HepG2 (cell line): ENCODE measurements around the gene TMEM80. TPM values are rescaled to one million over a fixed set of nuclear protein-coding genes. Genes with fewer than 3 reads are reported as not detected.
A peak's percentile ranks its signal among the peaks of the same experiment; 100 is the strongest.

Experiments used
- CREM ChIP-seq, 2 experiments: sonication (generic) in 1 of 2; formaldehyde crosslinking in 1 of 2; IDR thresholded peaks; 2 replicates each; pipeline versions ENCODE4 v1.4.0 to v1.6.1; 2016 to 2020; ENCODE audit warnings: antibody characterized with exemption in 1 of 2, mild to moderate bottlenecking in 1 of 2, missing genetic modification reagents in 1 of 2
- DR1 ChIP-seq: sonication (generic); formaldehyde crosslinking; IDR thresholded peaks from 2 replicates; pipeline ENCODE4 v1.8.0; 2021; ENCODE audit warnings: mild to moderate bottlenecking, missing genetic modification reagents, inconsistent platforms
- ISX ChIP-seq: sonication (generic); formaldehyde crosslinking; conservative IDR thresholded peaks from 2 replicates; pipeline ENCODE4 v1.5.0; 2020; ENCODE audit warnings: missing genetic modification reagents
- NCOA2 ChIP-seq: sonication (generic); formaldehyde crosslinking; IDR thresholded peaks from 2 replicates; pipeline ENCODE4 v1.8.0; 2022; ENCODE audit warnings: inconsistent platforms
- PAWR ChIP-seq: sonication (generic); formaldehyde crosslinking; IDR thresholded peaks from 2 replicates; pipeline ENCODE4 v1.4.0; 2020; ENCODE audit warnings: missing genetic modification reagents, mild to moderate bottlenecking, borderline replicate concordance
- RBAK ChIP-seq: sonication (generic); formaldehyde crosslinking; IDR thresholded peaks from 2 replicates; pipeline ENCODE4 v1.5.1; 2020; ENCODE audit warnings: mild to moderate bottlenecking, missing genetic modification reagents
- ZNF33B ChIP-seq: sonication (generic); formaldehyde crosslinking; IDR thresholded peaks from 2 replicates; pipeline ENCODE4 v1.5.1; 2020; ENCODE audit warnings: mild to moderate bottlenecking, missing genetic modification reagents
- polyA plus RNA-seq, 8 experiments: library from polyadenylated mRNA; depleted of rRNA in 3 of 8; stranded (reverse) in 7 of 8; unstranded in 1 of 8; fragments of >200 nt; fragmentation: Illumina TruSeq in 4 of 8; extraction: Trizol in 4 of 8; gene quantifications; 2 replicates each; pipeline versions ENCODE4 v1.2.1 to v1.2.3, GENCODE V29; 2011 to 2016; ENCODE audit warnings: low read depth in 4 of 8, missing spikeins in 1 of 8, mixed read lengths in 1 of 8; ENCODE audit not compliant: insufficient read depth in 1 of 8
- total RNA-seq, 5 experiments: library from RNA; depleted of rRNA; stranded (reverse); fragments of >200 nt; fragmentation: Illumina TruSeq; extraction: Trizol; gene quantifications; 2 replicates each; pipeline ENCODE4 v1.2.3, GENCODE V29; 2016; ENCODE audit warnings: low read depth in 1 of 5
- TF ChIP-seq, protein P1 (sequence below): sonication (generic); formaldehyde crosslinking; IDR thresholded peaks from 2 replicates; pipeline ENCODE4 v1.8.0; 2022; ENCODE audit warnings: missing genetic modification reagents, mild to moderate bottlenecking, inconsistent platforms, borderline replicate concordance
- TF ChIP-seq, protein P2 (sequence below): sonication (generic); formaldehyde crosslinking; IDR thresholded peaks from 2 replicates; pipeline ENCODE4 v1.9.0; 2021; ENCODE audit warnings: mild to moderate bottlenecking, missing genetic modification reagents
- TF ChIP-seq, protein P3 (sequence below): sonication (generic); formaldehyde crosslinking; IDR thresholded peaks from 2 replicates; pipeline ENCODE4 v1.5.0; 2020; ENCODE audit warnings: mild to moderate bottlenecking, missing genetic modification reagents
- TF ChIP-seq, protein P4 (sequence below): sonication (generic); formaldehyde crosslinking; IDR thresholded peaks from 2 replicates; pipeline ENCODE4 v1.4.0; 2020; ENCODE audit warnings: missing genetic modification reagents

TMEM80 gene
- total and polyA plus RNA-seq, 2 of the 13 experiments (the other 11 are each of a cell fraction or from before 2014, with no cell fraction given): 5.6 to 17.1 TPM

DNA sequence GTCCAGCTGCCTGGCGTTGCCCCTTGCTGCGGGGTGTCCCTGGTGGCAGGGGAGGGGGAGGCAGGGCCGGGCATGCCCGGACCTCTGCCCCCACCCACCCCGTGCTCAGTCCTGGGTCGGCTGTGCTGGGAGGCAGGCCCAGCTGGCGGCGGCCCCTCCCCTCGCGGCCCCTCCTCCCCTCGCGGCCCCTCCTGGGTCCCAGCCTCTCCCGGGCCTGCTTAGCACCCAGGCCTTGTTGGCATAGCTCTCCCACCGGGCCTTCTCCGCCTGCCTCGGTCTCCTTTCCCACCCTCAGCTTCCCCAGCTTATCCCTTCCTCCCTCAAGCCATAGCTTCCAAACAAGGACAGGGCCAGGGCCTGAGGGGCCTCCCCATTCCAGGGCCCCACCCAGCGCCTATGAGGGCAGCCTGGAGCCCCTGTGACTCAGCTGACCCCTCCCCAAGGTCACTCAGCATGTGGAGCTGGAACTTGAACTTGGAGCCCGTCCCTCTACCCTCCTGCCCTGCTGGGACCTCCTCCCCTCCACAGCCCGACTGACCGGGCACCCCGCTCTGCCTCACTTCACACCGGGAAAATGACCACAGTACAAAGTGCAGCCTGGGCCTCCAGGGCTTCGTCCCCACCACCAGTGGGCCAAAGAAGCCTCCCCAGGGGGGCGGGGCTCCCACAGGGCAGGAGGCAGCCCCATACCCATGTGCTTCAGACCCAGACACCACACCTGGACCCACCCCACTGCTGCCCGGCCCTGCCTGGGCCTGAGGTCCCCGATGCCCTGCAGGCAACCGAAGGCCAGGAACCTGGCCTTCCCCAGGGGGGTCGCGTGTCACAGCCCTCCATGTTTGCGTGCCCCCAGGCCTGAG is 11.6 kb downstream of the TMEM80 start (continued):
- TF ChIP-seq, protein P1, sequence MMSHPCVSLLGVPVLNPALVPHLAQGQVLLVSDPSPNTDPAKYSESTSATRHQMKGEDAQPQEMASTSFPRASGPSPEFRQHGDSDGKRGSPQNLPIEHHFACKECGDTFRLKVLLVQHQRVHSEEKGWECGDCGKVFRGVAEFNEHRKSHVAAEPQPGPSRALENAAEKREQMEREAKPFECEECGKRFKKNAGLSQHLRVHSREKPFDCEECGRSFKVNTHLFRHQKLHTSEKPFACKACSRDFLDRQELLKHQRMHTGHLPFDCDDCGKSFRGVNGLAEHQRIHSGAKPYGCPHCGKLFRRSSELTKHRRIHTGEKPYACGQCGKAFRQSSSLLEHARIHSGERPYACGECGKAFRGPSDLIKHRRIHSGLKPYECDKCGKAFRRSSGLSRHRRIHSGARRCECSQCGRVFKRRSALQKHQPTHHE: peak; percentile 40; the same call in 1 of the 2 replicates
- TF ChIP-seq RBAK (CRISPR knock-in tag) (no peak), PAWR (CRISPR knock-in tag) (no peak), DR1 (CRISPR knock-in tag) (peak; percentile 81), CREM (IDR thresholded peaks at IDR 0.05) (peak; percentile 70), CREM (CRISPR knock-in tag; IDR thresholded peaks at IDR 0.05) (no peak), ISX (no peak), ZNF33B (CRISPR knock-in tag) (no peak), NCOA2 (CRISPR knock-in tag) (peak; percentile 59)
- TF ChIP-seq, protein P2, sequence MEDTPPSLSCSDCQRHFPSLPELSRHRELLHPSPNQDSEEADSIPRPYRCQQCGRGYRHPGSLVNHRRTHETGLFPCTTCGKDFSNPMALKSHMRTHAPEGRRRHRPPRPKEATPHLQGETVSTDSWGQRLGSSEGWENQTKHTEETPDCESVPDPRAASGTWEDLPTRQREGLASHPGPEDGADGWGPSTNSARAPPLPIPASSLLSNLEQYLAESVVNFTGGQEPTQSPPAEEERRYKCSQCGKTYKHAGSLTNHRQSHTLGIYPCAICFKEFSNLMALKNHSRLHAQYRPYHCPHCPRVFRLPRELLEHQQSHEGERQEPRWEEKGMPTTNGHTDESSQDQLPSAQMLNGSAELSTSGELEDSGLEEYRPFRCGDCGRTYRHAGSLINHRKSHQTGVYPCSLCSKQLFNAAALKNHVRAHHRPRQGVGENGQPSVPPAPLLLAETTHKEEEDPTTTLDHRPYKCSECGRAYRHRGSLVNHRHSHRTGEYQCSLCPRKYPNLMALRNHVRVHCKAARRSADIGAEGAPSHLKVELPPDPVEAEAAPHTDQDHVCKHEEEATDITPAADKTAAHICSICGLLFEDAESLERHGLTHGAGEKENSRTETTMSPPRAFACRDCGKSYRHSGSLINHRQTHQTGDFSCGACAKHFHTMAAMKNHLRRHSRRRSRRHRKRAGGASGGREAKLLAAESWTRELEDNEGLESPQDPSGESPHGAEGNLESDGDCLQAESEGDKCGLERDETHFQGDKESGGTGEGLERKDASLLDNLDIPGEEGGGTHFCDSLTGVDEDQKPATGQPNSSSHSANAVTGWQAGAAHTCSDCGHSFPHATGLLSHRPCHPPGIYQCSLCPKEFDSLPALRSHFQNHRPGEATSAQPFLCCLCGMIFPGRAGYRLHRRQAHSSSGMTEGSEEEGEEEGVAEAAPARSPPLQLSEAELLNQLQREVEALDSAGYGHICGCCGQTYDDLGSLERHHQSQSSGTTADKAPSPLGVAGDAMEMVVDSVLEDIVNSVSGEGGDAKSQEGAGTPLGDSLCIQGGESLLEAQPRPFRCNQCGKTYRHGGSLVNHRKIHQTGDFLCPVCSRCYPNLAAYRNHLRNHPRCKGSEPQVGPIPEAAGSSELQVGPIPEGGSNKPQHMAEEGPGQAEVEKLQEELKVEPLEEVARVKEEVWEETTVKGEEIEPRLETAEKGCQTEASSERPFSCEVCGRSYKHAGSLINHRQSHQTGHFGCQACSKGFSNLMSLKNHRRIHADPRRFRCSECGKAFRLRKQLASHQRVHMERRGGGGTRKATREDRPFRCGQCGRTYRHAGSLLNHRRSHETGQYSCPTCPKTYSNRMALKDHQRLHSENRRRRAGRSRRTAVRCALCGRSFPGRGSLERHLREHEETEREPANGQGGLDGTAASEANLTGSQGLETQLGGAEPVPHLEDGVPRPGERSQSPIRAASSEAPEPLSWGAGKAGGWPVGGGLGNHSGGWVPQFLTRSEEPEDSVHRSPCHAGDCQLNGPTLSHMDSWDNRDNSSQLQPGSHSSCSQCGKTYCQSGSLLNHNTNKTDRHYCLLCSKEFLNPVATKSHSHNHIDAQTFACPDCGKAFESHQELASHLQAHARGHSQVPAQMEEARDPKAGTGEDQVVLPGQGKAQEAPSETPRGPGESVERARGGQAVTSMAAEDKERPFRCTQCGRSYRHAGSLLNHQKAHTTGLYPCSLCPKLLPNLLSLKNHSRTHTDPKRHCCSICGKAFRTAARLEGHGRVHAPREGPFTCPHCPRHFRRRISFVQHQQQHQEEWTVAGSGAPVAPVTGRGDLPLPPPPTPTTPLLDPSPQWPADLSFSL (CRISPR knock-in tag): no peak
- TF ChIP-seq, protein P3, sequence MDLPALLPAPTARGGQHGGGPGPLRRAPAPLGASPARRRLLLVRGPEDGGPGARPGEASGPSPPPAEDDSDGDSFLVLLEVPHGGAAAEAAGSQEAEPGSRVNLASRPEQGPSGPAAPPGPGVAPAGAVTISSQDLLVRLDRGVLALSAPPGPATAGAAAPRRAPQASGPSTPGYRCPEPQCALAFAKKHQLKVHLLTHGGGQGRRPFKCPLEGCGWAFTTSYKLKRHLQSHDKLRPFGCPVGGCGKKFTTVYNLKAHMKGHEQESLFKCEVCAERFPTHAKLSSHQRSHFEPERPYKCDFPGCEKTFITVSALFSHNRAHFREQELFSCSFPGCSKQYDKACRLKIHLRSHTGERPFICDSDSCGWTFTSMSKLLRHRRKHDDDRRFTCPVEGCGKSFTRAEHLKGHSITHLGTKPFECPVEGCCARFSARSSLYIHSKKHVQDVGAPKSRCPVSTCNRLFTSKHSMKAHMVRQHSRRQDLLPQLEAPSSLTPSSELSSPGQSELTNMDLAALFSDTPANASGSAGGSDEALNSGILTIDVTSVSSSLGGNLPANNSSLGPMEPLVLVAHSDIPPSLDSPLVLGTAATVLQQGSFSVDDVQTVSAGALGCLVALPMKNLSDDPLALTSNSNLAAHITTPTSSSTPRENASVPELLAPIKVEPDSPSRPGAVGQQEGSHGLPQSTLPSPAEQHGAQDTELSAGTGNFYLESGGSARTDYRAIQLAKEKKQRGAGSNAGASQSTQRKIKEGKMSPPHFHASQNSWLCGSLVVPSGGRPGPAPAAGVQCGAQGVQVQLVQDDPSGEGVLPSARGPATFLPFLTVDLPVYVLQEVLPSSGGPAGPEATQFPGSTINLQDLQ (CRISPR knock-in tag): no peak
- TF ChIP-seq, protein P4, sequence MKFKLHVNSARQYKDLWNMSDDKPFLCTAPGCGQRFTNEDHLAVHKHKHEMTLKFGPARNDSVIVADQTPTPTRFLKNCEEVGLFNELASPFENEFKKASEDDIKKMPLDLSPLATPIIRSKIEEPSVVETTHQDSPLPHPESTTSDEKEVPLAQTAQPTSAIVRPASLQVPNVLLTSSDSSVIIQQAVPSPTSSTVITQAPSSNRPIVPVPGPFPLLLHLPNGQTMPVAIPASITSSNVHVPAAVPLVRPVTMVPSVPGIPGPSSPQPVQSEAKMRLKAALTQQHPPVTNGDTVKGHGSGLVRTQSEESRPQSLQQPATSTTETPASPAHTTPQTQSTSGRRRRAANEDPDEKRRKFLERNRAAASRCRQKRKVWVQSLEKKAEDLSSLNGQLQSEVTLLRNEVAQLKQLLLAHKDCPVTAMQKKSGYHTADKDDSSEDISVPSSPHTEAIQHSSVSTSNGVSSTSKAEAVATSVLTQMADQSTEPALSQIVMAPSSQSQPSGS (CRISPR knock-in tag): no peak
